Loucy (cell line): Measurements from ENCODE around the gene PGF.

Experiments
- EZH2phosphoT487 ChIP-seq: fragments of 200-600 bp; IDR thresholded peaks from 2 replicates; pipeline ENCODE4 v1.6.1; 2018; ENCODE audit warnings: antibody characterized with exemption, mild to moderate bottlenecking, moderate library complexity, borderline replicate concordance
- TF ChIP-seq, protein P1 (sequence below): fragments of 200-600 bp; sonication (generic); conservative IDR thresholded peaks from 2 replicates; pipeline ENCODE4 v1.5.1; 2014; ENCODE audit warnings: mild to moderate bottlenecking, antibody characterized with exemption, low read length

DNA sequence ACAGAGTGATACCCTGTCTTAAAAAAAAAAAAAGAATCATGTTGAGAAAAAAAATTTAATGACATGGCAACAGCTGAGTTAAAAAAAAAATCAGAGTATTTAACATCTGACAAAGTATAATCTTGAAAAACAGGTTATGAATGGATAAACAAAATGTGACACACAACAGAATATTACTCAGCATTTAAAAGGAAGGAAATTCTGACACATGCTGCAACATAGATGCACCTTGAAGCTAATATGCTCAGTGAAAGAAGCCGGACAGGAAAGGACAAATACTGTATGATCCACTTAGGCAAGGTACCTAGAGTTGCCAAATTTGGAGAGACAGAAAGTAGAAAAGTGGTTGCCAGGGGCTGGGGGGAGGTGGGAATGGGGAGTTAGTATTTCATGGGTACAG is 27.9 kb upstream of the PGF start:
- TF ChIP-seq, protein P1, sequence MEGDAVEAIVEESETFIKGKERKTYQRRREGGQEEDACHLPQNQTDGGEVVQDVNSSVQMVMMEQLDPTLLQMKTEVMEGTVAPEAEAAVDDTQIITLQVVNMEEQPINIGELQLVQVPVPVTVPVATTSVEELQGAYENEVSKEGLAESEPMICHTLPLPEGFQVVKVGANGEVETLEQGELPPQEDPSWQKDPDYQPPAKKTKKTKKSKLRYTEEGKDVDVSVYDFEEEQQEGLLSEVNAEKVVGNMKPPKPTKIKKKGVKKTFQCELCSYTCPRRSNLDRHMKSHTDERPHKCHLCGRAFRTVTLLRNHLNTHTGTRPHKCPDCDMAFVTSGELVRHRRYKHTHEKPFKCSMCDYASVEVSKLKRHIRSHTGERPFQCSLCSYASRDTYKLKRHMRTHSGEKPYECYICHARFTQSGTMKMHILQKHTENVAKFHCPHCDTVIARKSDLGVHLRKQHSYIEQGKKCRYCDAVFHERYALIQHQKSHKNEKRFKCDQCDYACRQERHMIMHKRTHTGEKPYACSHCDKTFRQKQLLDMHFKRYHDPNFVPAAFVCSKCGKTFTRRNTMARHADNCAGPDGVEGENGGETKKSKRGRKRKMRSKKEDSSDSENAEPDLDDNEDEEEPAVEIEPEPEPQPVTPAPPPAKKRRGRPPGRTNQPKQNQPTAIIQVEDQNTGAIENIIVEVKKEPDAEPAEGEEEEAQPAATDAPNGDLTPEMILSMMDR = no peak
- TF ChIP-seq EZH2phosphoT487 = no peak
